CD4-positive, alpha-beta T cell treated with Interferon alpha-2 for 1 hour (primary cell): ENCODE data around the gene SRPRA.
"Not testable (repeated sequence)": the region's sequence is repeated elsewhere in the genome, so short reads cannot be mapped to it uniquely, and the experiment has no call there.

Experiments used
- DNase-seq, 2 donors: peaks; one replicate each; pipeline ENCODE4 v3.0.0-alpha.2; 2020 to 2022

The SRPRA gene

GRCh38 chr11:126282736-126283591, 14.3 kb upstream of the SRPRA start, which contains the start of gene TIRAP:
Gene TIRAP, plus strand, starts transcription at chr11:126283093. Its CDS starts 7,802 bp downstream, at chr11:126290895.
- peak; percentile 44 to 70 for DNase-seq

GRCh38 chr11:126282361-126282735, 13.7 kb upstream of the SRPRA start:
- DNase-seq = peak; percentile 17 to 40

- DNase-seq = no peak
These were observed 13.0 kb upstream of the SRPRA start for GRCh38 chr11:126281666-126282175.

GRCh38 chr11:126281245-126281644, 12.6 kb upstream of the SRPRA start:
- no peak for DNase-seq

GRCh38 chr11:126280595-126280994, 11.9 kb upstream of the SRPRA start:
- DNase-seq = no peak

- no peak for DNase-seq
These were observed 10.5 kb upstream of the SRPRA start for GRCh38 chr11:126279191-126279590.

GRCh38 chr11:126277780-126278179, 9.1 kb upstream of the SRPRA start:
- no peak for DNase-seq

GRCh38 chr11:126277322-126277721, 8.6 kb upstream of the SRPRA start:
- DNase-seq = no peak

GRCh38 chr11:126268361-126268707, 361 bp downstream of the SRPRA start:
- DNase-seq = no peak

- no peak for DNase-seq
These were observed 1.0 kb downstream of the SRPRA start for GRCh38 chr11:126267650-126268049.

GRCh38 chr11:126265811-126266210, 2.9 kb downstream of the SRPRA start:
- no peak for DNase-seq

GRCh38 chr11:126263489-126263888, 5.2 kb downstream of the SRPRA start:
- DNase-seq = no peak

- DNase-seq = no peak
These were observed 6.5 kb downstream of the SRPRA start for GRCh38 chr11:126262216-126262615.

GRCh38 chr11:126257764-126258163, 10.9 kb downstream of the SRPRA start:
- DNase-seq = no peak

GRCh38 chr11:126257144-126257543, 11.6 kb downstream of the SRPRA start:
- DNase-seq = no peak

GRCh38 chr11:126256216-126256615, 12.5 kb downstream of the SRPRA start:
- DNase-seq = no peak

- not testable (repeated sequence) for DNase-seq
These were observed 13.2 kb downstream of the SRPRA start for GRCh38 chr11:126255507-126255906.

- DNase-seq = no peak
These were observed 13.9 kb downstream of the SRPRA start for GRCh38 chr11:126254819-126255218.

- no peak for DNase-seq
These were observed 15.4 kb downstream of the SRPRA start for GRCh38 chr11:126253265-126253664.

- no peak for DNase-seq
These were observed 22.1 kb downstream of the SRPRA start for GRCh38 chr11:126246636-126247035.

- no peak for DNase-seq
These were observed 35.3 kb downstream of the SRPRA start for GRCh38 chr11:126233391-126233790.

- DNase-seq = no peak
These were observed 36.0 kb downstream of the SRPRA start for GRCh38 chr11:126232683-126233082.

- DNase-seq = no peak
These were observed 36.8 kb downstream of the SRPRA start for GRCh38 chr11:126231725-126232459.
